HG02870 (cell line): ENCODE results near the gene KIF1A.
"Not testable (repeated sequence)": the region's sequence is repeated elsewhere in the genome, so short reads cannot be mapped to it uniquely, and the experiment has no call there.

Experiments used
- ATAC-seq: cut with Tn5 transposase; IDR thresholded peaks from one replicate; pipeline ENCODE4 v1.9.1; 2021; ENCODE audit warnings: mild to moderate bottlenecking, moderate library complexity; ENCODE audit not compliant: unreplicated experiment

The KIF1A gene

DNA sequence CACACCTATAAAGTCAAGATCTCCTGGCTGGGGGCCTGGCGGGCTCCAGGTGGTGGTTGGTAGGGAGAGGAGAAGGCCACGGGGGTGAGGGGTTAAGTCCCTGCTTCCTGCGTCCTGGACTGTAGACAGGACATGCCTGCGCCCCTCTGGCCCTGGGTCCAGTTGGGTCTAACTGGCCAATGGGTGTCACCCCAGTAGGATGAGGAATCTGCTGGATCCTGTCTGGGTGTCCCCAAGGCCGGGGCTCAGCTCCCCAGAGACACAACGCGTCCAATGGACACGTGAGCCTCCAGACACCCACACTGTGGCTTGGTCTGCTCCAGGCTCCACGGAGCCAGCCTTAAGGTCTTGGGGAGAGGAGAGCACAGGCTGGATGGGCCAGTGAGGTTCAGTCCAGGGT lies 108.7 kb downstream of the KIF1A start:
- no peak for ATAC-seq

DNA sequence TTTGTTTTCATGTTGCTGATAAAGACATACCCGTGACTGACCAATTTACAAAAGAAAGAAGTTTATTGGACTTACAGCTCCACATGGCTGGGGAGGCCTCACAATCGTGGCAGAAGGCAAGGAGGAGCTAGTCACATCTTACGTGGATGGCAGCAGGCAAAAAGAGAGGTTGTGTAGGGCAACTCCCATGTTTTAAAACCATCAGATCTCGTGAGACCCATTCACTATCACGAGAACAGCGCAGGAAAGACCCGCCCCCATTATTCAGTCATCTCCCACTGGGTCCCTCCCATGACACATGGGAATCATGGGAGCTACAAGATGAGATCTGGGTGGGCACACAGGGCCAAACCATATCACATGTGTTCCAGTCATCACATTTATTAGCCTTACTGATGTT lies 111.6 kb downstream of the KIF1A start:
- no peak for ATAC-seq

DNA sequence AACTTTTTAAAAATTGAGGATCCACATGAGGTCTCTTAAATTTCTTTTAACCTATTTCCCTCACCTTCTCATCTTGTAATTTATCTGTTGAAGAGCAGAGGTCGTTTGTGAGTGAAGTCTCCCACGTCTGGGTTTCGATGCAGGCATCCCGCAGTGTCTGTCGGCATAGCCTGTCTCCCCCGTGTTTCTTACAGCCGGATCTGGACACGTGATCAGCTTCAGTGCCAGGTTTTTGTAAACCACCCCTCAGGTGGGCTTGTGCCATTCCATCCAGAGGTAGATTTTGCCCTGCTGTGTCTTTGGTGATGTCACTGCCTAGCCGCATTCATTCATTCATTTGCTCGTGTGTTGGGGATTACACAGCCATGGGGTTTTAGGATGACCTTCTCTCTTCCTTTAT lies 112.2 kb downstream of the KIF1A start:
- ATAC-seq: no peak

DNA sequence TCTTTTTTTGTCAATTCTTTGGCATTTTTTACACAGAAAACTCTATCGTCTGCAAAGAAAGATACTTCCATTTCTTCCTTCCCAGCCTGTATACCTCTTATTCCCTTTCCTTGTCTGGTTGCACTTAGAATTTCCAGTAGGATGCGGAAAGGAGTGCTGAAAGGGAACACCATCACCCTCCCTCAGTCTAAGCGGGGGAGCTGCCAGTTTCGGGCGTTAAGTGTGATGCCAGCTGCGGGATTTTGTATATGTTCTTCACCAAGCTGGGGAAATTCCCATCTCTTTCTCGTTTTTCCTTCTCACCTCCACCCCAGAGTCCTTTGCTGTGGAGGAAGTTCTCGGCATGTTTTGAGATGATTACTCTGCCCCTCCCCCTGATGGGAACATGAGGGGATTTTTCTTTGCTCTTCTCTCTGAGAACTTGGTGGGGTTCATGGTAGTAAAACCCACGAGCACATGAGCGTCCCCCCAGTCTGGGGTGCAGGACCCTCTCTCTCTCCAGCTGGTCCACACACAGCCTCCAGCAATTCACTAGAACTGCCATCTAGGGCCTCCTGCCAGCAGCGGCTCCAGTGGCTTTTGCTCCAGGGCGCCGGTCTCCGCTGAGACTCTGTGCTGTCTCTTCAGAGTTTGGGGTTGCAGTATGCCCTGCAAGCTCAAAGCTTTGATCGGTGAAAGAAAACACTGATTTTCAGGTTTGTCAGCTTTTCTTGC lies 112.8 kb downstream of the KIF1A start:
- no peak for ATAC-seq

DNA sequence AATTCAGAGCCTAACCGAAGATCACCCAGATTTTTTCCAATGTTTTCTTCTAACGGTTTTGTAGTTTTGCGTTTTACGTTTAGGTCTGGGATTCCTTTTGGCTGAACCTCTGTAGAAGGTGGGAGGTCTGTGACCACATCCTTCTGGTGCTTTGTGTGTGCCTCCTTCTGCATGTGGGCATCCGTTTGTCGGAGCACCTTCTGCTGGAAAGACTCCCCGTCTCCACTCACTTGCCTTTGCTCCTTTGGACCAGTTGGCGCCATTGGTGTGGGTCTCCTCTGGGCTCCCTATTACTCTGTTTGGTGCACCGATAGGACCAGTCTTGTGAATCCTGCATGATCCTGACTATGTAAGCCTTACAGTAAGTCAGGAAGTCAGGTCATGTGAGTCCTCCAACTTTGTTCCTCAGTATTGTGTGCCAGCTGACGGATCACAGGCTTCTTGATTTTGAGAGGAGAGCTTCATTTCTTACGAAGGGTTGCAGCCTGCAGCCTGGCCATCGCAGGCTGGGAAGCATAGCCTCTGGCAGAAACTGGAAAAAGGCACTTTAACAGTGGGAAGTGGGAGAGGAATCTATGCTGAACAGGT lies 114.7 kb downstream of the KIF1A start:
- ATAC-seq: no peak

DNA sequence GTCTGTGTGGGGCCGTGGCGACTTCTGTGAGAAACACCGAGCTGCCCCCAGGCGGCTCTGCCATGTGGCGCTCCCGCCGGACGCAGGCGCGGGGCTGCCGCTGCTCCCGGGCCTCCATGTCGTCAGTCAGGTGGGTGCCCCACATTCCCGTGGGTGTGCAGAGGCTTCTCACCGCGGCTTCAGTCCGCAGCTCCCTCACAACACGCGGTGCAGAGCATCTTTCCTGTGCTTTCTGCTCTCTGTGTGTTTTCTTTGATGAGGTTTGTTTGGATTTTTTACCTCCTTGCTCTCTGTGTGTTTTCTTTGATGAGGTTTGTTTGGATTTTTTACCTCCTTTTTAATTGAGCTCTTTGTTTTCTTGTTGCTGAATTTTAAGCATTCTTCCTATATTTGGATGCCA lies 115.4 kb downstream of the KIF1A start:
- no peak for ATAC-seq

DNA sequence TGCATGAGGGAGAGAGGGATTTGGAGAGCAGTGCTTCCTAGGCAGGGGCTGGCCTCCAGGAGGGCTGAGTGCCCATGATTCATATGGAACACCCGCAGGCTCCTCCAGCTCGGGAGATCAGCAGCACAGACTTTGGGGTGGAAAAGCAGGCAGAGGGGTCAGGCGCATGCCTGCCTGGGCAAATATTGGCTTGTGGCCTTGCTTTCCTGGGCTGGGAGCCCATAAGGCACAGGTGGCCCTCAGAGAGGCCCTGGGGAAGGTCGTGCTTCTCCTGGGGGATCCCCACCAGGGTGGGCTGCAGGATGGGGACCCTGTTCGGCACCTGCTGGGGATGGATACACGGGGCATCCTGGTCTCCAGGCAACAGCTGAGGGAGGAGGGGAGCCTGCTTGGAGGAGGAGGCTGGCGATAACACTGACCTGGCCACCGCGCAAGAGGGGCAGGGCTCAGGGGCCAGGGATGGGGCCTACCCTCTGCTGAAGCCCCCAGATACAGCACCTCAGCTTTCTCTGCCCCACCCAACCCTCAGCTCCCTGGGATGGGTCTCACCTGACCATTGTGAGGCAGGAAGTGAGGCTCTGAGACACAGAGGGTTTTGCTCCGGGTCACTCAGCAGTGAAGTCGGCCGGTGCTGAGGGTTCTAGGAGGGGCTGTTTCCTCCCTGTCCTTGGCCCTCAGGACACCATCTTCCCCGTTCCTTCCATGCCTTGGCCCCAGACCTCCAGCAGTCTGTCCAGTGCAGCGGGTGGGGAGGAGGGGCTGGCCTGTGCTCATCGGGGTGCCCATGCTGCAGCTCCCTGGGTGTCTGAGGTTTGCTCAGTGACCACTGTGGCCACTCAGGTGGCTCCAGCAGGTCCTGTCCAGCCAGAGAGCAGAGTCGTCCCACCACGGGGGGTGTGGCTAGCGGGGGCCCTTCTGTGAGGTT lies 116.3 kb downstream of the KIF1A start:
- no peak for ATAC-seq

DNA sequence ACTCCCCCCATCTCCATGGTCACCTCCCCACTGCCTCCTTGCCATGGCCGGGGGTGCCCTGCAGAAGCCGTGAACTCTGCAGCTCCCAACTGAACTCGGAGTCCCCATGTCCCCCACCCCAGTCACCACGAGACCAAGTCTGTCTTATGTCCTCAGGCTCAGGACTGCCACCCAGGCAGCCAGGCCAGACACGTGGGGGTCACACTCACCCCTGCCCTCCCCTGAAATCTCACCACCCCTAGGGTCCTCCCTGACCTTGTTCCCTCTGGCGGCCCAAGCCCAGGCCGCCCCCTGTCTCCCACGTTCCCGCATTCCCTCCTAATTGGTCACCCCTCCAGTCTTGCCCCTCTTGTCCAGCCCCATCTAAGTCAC lies 117.4 kb downstream of the KIF1A start:
- ATAC-seq: no peak

DNA sequence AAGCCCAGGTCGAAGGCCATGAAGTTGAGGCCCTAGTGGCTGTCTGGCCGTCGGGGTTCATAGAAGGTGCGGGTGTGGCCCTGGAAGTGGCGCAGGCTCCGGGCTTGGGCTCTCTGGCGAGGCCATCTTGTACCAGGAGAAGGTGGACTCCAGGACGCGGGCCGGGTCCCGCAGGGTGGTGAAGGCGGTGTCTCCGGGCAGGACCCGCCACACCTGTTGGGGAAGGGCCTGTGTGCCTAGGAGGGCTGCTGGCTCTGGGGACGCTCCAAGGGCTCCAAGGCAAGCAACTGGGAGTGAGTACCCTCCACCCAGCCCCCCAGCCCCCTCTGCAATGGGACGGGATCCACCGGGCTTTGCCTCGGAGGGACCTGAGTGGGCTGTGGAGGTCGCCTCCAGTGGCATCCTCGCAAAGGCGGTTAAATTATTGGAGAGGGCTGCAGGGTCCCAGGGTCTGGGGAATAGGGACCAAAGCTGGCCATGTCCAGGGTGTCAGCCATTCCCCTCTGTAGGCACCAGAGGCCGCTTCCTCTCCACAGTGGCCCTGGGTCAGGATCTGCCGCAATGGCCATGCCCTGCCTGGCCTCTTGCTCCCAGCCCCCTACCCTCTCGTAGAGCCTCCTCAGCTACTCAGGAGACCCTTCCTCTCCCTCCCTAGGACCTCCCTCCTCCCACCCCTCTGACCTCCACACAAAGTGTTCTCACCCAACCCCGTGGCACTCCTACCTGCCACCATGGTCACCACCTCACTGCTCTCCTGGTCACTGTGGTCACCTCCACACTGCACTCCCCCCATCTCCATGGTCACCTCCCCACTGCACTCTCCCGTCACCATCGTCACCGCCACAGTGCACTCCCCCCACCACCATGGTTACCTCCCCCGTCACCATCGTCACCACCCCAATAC lies 118.0 kb downstream of the KIF1A start:
- ATAC-seq: no peak

DNA sequence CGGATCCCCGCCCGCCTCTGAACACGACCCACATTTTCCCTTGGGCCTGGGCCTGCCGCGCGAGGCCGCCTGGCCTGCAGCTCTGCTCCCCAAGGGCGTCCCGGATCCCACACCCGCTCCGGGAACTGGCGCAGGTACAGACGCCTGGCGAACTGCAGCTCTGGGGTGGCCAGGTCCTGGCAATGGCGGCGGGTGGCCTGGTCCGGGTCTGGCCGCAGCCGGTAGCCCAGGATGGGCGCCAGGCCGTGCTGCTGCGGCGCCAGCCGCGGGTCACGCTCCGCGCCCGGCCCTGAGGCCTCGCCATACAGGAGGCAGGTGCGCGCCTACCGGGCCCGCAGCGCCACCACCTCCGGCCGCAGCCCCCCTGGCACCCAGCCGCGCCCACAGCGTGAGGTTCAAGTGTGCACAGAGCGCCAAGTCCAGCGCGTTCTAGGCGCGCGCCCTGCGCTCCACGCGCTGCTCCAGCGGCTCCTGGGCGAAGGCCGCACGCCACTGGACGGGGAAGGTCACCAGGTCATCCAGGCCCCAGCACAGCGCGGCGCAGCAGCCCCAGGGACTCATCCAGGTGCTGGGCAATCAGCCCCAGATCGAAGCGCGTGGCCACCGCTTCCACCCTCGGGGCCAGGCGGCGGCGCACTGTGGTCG lies 118.8 kb downstream of the KIF1A start:
- ATAC-seq: no peak

DNA sequence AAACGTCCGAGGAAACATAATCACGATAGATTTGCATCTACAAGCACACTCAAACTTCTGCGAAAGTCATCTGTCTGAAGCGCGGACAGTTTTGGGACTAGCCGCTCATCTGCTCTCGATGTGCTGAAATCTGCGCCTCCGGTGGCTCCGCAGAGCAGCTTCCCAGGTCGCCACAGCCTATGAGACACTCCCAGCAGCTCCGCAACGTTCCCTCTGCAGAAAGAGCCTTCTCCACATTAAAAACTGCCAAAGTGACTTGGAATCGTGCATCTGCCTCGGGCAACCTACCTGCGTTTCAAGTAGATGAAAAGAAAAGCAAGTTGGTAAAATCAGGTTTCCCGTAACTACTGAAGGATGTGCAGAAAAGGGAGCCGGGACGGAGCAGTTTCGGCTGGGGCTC lies 119.4 kb downstream of the KIF1A start:
- not testable (repeated sequence) for ATAC-seq

DNA sequence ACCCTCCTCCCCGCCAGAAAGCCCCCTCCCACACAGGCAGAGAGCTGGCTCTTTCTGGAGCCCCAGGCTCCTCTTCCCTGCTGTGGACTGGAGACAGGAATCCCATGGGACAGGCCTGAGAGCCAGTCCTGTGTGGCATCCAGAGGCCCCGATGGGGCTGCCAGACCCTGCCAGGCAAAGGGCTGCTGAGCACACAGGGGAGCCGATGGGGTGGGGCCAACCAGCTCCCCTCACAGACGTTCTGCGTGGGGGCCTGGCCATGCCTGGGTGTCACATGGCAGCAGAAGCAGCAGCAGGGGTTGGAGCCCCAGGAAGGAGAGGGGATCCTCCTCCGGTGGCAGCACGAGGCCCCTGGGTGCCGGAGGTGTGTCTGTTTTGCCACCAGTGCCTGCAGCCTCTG lies 120.2 kb downstream of the KIF1A start:
- not testable (repeated sequence) for ATAC-seq

DNA sequence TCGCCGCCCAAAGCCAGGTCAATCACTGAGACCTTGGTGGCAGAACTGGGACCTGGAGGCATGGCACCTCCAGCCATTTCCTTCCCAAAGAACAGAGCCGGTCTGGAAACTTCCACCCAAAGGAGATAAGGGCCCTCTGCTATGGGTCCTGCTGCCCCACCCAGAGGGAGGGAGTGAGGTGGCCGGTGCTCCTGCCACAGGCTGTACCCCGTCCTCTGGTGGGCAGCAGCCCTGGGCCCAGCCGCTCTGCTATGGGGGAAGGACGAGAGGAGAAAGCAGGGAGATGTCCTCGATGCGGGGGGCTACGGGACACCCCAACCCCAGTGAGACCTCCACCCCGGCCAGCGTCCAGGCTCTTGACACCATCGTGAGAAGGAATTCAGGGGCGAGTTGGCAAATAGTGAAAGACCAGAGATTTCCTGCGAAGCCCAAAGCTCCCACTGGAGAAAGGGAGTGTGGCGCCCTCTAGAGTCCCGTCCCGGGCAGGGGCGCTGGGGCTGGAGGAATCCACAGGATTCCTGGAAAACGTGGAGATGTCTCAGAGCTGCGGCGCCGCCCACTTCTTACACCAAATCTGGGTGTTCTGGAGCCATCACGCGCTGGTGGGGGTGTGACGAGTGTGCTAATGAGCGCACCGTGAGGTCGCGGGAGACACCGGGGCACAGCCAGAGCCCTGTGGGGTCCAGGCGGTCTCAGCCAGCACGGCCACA lies 121.0 kb downstream of the KIF1A start:
- not testable (repeated sequence) for ATAC-seq

DNA sequence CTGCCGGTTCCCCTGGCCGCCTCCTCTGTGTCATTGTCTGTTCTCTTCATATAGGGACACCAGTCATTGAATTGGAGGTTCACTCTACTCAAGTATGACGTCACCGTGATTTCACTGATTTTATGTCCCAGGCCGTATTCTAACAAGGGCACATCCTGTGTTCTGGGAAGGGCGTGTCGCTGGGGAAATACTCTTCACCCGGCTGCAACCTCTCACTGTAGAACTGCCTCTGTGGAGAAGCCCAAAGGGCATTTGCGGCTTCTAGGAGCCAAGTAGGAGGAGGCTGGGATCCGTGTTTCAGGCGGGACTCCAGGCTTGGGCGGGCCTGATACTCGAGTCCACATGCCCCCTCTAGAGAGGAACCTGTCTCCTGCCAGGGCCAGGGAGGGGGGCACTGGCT lies 123.5 kb downstream of the KIF1A start:
- not testable (repeated sequence) for ATAC-seq

DNA sequence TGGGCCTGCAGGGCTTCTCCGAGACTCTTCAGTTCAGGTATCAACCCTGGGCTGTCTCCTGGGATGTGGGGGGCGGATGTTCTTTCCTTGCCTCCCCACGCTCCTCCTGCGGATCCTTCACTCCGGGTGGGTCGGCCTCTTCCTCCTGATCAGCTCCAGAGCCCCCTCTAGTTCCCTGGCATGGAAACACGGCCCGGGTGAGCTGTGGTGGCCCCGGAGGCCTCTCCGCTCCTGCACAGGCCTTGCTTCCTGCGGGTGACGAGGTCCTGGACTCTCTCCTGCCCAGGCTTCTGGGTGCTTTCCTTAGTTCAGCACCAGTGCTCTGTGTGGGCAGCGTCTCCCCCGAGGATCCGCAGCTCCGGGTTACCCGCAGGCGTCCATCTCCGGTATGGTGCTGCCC lies 124.4 kb downstream of the KIF1A start:
- not testable (repeated sequence) for ATAC-seq

DNA sequence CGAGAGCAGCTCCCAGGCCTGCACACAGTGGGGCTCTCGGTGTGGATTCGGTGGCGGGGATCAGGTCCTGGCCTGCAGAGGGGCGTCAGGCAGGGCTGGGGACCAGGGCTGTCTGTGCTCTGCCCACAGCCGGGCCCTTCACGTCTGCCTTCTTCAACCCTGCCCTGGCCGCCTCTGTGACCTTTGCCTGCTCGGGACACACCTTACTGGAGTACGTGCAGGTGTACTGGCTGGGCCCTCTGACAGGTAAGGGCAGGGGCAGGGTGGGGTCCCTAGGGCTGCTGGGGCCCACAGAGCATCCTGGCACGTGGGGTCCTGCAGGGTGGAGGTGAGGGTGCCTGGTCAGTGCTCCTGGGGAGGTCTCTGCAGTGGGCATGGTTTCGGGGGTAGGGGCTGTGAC lies 125.7 kb downstream of the KIF1A start:
- ATAC-seq: not testable (repeated sequence)

DNA sequence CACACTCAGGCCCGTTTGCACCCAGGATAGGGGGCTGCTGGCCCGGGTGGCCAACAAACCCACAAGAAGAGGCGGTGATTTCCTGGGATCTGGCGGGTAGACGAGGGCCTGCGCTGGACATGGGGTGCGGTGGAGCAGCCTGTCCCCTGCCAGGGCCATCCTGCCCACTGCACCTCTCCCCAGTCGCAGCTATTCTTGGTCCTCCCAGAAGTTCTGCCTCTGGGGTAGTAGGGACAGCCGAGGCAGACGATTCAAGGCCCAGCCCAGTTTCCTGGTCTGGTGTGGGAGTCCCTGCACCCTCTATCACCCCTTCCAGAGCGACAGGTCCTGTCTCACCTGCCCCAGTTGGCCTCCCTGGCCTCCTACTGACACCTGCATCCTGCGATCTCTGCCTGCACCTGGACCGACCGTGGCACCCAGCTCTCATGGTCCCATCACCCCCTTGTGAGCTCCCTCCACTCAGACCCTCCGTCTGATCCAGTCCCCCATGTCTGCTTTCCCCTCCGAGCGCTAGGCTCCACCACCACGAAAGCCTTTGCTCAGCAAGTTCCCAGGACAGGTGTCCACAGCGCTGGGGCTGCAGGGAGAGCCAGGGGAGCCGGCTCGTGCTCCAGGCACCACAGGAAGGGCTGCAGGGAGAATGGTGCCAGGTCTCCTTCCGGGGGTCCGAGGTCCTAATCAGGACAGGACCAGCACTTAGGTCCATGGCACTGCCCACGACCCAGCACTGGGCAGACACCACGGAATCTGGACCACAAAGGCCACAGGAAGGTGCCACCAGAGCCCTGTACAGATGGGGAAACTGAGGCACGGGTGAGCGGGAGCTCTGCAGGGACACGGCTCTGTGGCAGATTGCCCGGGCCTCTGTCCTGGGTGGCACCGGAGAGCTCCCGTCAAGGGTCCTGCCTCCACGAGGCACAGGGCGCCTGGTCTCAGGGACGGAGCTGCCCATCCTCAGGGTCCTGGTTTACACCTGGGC lies 127.1 kb downstream of the KIF1A start:
- not testable (repeated sequence) for ATAC-seq

DNA sequence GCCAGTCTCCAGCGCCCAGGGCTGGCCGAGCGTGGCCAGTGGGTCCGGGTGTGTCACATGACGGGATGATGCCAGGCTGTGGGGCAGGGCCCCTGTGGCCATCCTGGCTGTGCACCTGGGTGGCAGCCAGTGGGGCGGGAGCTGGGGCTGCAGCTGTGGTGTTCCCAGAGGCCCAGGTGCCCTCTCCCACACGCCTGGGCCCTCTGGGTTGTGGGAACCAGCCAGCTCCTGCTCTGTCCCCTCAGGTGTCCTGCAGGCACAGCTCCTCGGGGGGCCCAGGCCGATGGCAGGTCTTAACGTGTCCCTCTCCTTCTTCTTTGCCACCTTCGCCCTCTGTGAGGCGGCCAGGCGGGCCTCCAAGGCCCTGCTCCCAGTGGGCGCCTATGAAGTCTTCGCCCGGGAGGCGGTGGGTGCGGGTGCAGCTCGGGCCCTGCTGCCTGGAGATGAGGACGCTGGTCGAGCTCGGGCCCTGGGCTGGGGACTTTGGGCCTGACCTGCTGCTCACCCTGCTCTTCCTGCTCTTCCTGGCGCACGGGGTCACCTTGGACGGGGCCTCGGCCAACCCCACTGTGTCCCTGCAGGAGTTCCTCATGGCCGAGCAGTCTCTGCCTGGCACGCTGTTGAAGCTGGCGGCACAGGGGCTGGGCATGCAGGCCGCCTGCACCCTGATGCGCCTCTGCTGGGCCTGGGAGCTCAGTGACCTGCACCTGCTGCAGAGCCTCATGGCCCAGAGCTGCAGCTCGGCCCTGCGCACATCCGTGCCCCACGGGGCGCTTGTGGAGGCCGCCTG lies 128.2 kb downstream of the KIF1A start, which contains the start of gene AQP12A:
TSS of gene AQP12A (plus strand) at position 236 of the 790 bp plus-strand sequence. CDS start at position 284, 48 bp downstream.
- ATAC-seq: not testable (repeated sequence)
